Endothelial cell of umbilical vein (primary cell): ENCODE results near the gene NAV2. TPM values are rescaled to one million over a fixed set of nuclear protein-coding genes. Genes with fewer than 3 reads are reported as not detected.

ENCODE experiments used
- BruUV-seq: library from RNA; stranded (reverse); fragments of 400-500 nt; replicated peaks from 2 replicates; lab custom pipeline; 2021; lab: Mats Ljungman, UMichigan
- CTCF ChIA-PET: fragments of 300-600, 350-600 bp; sonication (Branson Sonifier 250); formaldehyde crosslinking; loops from one replicate; lab custom pipeline; 2021; ENCODE audit warnings: antibody characterized with exemption, inconsistent platforms; lab: Charles Lee
- POLR2A ChIA-PET: fragments of 300-600, 350-600 bp; sonication (Branson Sonifier 250); formaldehyde crosslinking; loops from one replicate; lab custom pipeline; 2021; ENCODE audit warnings: antibody characterized with exemption, inconsistent platforms; lab: Charles Lee
- DNase-seq: peaks from one replicate; pipeline ENCODE4 v3.0.0-alpha.2; 2011; ENCODE audit warnings: low read depth, low spot score
- FAIRE-seq: peaks from 2 replicates; lab custom pipeline; 2011; peaks lifted over from hg19 to GRCh38; lab: Jason Lieb, UNC
- H2AFZ ChIP-seq: 2 replicates; pipeline ENCODE4 v1.6.0; 2012; ENCODE audit warnings: low read depth, low read length, control low read depth, inconsistent platforms
- H3K27ac ChIP-seq: 2 replicates; pipeline ENCODE4 v1.5.1; 2011; ENCODE audit warnings: low read depth, mild to moderate bottlenecking, control low read depth, low read length, moderate library complexity; ENCODE audit not compliant: insufficient read depth
- H3K27me3 ChIP-seq, 2 experiments: 2 replicates each; pipeline versions ENCODE4 v1.6.0 to v1.6.1; 2011; ENCODE audit warnings: low read length in 2 of 2, mixed read lengths in 1 of 2; ENCODE audit not compliant: control insufficient read depth in 2 of 2, insufficient read depth in 2 of 2
- H3K36me3 ChIP-seq, 2 experiments: 2 replicates in 1 of 2; 3 replicates in 1 of 2; pipeline ENCODE4 v1.5.1; 2011; ENCODE audit warnings: low read length in 2 of 2, mild to moderate bottlenecking in 1 of 2, moderate library complexity in 1 of 2; ENCODE audit not compliant: control insufficient read depth in 2 of 2, insufficient read depth in 2 of 2; ENCODE audit errors: extremely low read depth in 1 of 2
- H3K4me1 ChIP-seq: 3 replicates; pipeline ENCODE4 v1.5.1; 2011; ENCODE audit warnings: mild to moderate bottlenecking, low read length; ENCODE audit not compliant: control insufficient read depth, insufficient read depth; ENCODE audit errors: extremely low read depth
- H3K4me2 ChIP-seq: 2 replicates; pipeline ENCODE4 v1.6.1; 2011; ENCODE audit warnings: low read length, control low read depth, mixed read lengths; ENCODE audit not compliant: insufficient read depth
- H3K4me3 ChIP-seq, 3 experiments: fragments of 200-600 bp in 1 of 3; sonication (generic), shearing (Covaris generic) in 1 of 3; replicated peaks in 1 of 3; 2 replicates each; pipeline ENCODE4 v1.5.1; 2011 to 2016; ENCODE audit warnings: control low read depth in 3 of 3, low read length in 3 of 3, mild to moderate bottlenecking in 2 of 3, inconsistent platforms in 1 of 3, low read depth in 1 of 3, moderate library complexity in 1 of 3; ENCODE audit not compliant: insufficient read depth in 1 of 3
- H3K79me2 ChIP-seq: 2 replicates; pipeline ENCODE4 v1.6.0; 2012; ENCODE audit warnings: low read length, inconsistent platforms; ENCODE audit not compliant: control insufficient read depth, insufficient read depth
- H3K9ac ChIP-seq: replicated peaks from 2 replicates; pipeline ENCODE3; 2011; ENCODE audit warnings: low read length, control low read depth; ENCODE audit not compliant: insufficient read depth; ENCODE audit errors: extremely low read depth
- H3K9me1 ChIP-seq: replicated peaks from 3 replicates; pipeline ENCODE4 v1.6.0; 2011; ENCODE audit warnings: mild to moderate bottlenecking, low read length; ENCODE audit not compliant: control insufficient read depth, insufficient read depth; ENCODE audit errors: extremely low read depth
- H3K9me3 ChIP-seq: replicated peaks from 2 replicates; pipeline ENCODE4 v1.5.1; 2012; ENCODE audit warnings: low read length, inconsistent platforms; ENCODE audit not compliant: control insufficient read depth, insufficient read depth
- H4K20me1 ChIP-seq: replicated peaks from 2 replicates; pipeline ENCODE3; 2011; ENCODE audit warnings: mild to moderate bottlenecking, low read length; ENCODE audit not compliant: control insufficient read depth, insufficient read depth; ENCODE audit errors: extremely low read depth
- EZH2 ChIP-seq: IDR thresholded peaks from 2 replicates; pipeline ENCODE4 v1.6.1; 2012; ENCODE audit warnings: borderline replicate concordance, low read depth, mild to moderate bottlenecking, moderate library complexity, low read length, inconsistent platforms; ENCODE audit not compliant: severe bottlenecking
- FOS ChIP-seq: IDR thresholded peaks from 2 replicates; pipeline ENCODE4 v1.6.1; 2011; ENCODE audit warnings: mild to moderate bottlenecking, low read length, moderate library complexity, borderline replicate concordance; ENCODE audit not compliant: insufficient read depth
- GATA2 ChIP-seq: IDR thresholded peaks from 2 replicates; pipeline ENCODE4 v1.7.0; 2011; ENCODE audit warnings: low read depth, mild to moderate bottlenecking, moderate library complexity, mixed read lengths, low read length; ENCODE audit not compliant: insufficient read length, insufficient read depth
- JUN ChIP-seq: IDR thresholded peaks from 2 replicates; pipeline ENCODE4 v1.6.1; 2011; ENCODE audit warnings: borderline replicate concordance, low read depth; ENCODE audit not compliant: insufficient read length, insufficient read depth
- MYC ChIP-seq: IDR thresholded peaks from one replicate; pipeline ENCODE4 v1.6.1; 2011; ENCODE audit warnings: mild to moderate bottlenecking, low read depth, low read length
- POLR2A ChIP-seq: IDR thresholded peaks from 2 replicates; pipeline ENCODE4 v1.6.1; 2012; ENCODE audit warnings: low read depth, mild to moderate bottlenecking, control low read depth, low read length
- POLR2AphosphoS5 ChIP-seq: IDR thresholded peaks from 2 replicates; pipeline ENCODE4 v1.6.1; 2012; ENCODE audit warnings: low read depth, mild to moderate bottlenecking, control low read depth, low read length, moderate library complexity; ENCODE audit not compliant: insufficient read depth
- dilution Hi-C: fragments of 300-500 bp; cut with MboI; formaldehyde crosslinking; loops from one replicate; pipeline ENCODE4 v1.15.0; 2019; ENCODE audit warnings: low sequenced_read_pairs; ENCODE audit not compliant: extremely low pct_ligation_motif_present
- intact Hi-C: fragments of 100-400 bp; cut with micrococcal nuclease; formaldehyde crosslinking; loops from one replicate; pipeline ENCODE4 v1.10.0; 2022
- polyA plus RNA-seq, 4 experiments: library from polyadenylated mRNA; depleted of rRNA in 3 of 4; stranded (reverse) in 3 of 4; unstranded in 1 of 4; fragments of >200 nt; gene quantifications; 2 replicates each; pipeline versions ENCODE4 v1.2.1 to v1.2.3, GENCODE V29; 2011 to 2012; ENCODE audit warnings: missing spikeins in 1 of 4
- total RNA-seq: library from RNA; stranded (reverse); gene quantifications from 2 replicates; pipeline ENCODE4 v1.2.3, GENCODE V29; 2021
- TF ChIP-seq, protein P1 (sequence below), 2 donors: IDR thresholded peaks; 1 replicate in 1 of 2; 2 replicates in 1 of 2; pipeline ENCODE4 v1.5.1; 2011; ENCODE audit warnings: low read length in 2 of 2, mild to moderate bottlenecking in 2 of 2, moderate library complexity in 2 of 2, control low read depth in 1 of 2, inconsistent platforms in 1 of 2, low read depth in 1 of 2; ENCODE audit not compliant: insufficient read depth in 1 of 2; ENCODE audit errors: extremely low read depth in 1 of 2
- TF ChIP-seq, protein P2 (sequence below): IDR thresholded peaks from 2 replicates; pipeline ENCODE4 v1.6.1; 2011; ENCODE audit not compliant: insufficient read depth, insufficient read length

Gene NAV2
- total and polyA plus RNA-seq, 2 donors (not counting 3 experiments of a cell fraction or from before 2014, with no cell fraction given) = 10.9 to 68.0 TPM

DNA sequence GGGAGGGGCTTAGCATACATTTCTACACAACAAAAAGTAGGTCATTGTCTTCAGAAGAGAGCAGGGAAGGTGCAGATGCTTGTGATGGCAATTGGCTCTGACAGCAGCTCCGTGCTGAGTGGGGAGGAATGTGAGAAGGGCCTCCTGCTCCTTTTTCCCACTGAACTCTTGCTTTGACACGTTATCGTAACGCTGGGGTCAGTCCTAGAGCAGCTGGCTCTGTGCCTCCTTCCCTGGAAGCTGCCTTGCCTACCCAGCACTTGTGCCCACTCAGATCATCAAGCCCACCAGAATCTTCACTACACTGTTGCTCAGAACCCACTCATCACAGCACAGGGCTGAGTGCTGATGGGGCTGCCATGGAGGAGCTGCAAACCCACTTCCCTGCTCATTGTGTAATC is 14.9 kb upstream of the NAV2 start:
- Histone ChIP-seq H3K4me3 (no peak overlapping the region), H3K4me1 (no peaks in the 10 kb centered on the region), H3K27ac (no peak overlapping the region), H3K9me1 (no peaks in the 10 kb centered on the region), H3K79me2 (no peaks in the 10 kb centered on the region), H4K20me1 (no peaks in the 10 kb centered on the region), H3K9ac (no peak overlapping the region), H3K4me2 (no peak overlapping the region), H3K9me3 (no peaks in the 10 kb centered on the region), H3K36me3 (no peaks in the 10 kb centered on the region), H2AFZ (no peak overlapping the region), H3K27me3 (no peaks in the 10 kb centered on the region)
- dilution Hi-C loops = no loop called here
- TF ChIP-seq GATA2 = no peak
- TF ChIP-seq POLR2A = no peak
- TF ChIP-seq, protein P1, sequence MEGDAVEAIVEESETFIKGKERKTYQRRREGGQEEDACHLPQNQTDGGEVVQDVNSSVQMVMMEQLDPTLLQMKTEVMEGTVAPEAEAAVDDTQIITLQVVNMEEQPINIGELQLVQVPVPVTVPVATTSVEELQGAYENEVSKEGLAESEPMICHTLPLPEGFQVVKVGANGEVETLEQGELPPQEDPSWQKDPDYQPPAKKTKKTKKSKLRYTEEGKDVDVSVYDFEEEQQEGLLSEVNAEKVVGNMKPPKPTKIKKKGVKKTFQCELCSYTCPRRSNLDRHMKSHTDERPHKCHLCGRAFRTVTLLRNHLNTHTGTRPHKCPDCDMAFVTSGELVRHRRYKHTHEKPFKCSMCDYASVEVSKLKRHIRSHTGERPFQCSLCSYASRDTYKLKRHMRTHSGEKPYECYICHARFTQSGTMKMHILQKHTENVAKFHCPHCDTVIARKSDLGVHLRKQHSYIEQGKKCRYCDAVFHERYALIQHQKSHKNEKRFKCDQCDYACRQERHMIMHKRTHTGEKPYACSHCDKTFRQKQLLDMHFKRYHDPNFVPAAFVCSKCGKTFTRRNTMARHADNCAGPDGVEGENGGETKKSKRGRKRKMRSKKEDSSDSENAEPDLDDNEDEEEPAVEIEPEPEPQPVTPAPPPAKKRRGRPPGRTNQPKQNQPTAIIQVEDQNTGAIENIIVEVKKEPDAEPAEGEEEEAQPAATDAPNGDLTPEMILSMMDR (IDR thresholded peaks at IDR 0.05; ENCODE audit: extremely low read depth in 1 of 2, insufficient read depth in 1 of 2, low read depth in 1 of 2, low read length in 2 of 2) = no peak
- no peak for TF ChIP-seq JUN
- TF ChIP-seq, protein P2, sequence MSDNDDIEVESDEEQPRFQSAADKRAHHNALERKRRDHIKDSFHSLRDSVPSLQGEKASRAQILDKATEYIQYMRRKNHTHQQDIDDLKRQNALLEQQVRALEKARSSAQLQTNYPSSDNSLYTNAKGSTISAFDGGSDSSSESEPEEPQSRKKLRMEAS = no peak
- TF ChIP-seq MYC = no peak
- no peak for TF ChIP-seq FOS
- no peak for TF ChIP-seq POLR2AphosphoS5
- no peak for TF ChIP-seq EZH2
- DNase-seq (no peak), FAIRE-seq (no peak)
- BruUV-seq = no TSS peak
- intact Hi-C loops = no loop called here
- ChIA-PET CTCF (interaction anchor here (1.0 to 1.2 kb wide), 2 partner anchors 14 to 17 kb away, joined by 4 read pairs; no protein-coding TSS in a partner anchor), POLR2A (interaction anchor here (1.3 kb wide), 1 partner anchor 14 kb away, joined by 4 read pairs; the partner anchor contains the start of gene NAV2)
